GM12878 (cell line): Measurements from ENCODE around the gene ADCY2. TPM values are rescaled to one million over a fixed set of nuclear protein-coding genes. Genes with fewer than 3 reads are reported as not detected.

ENCODE experiments used
- ATAC-seq: fragments of 200-7000 bp; cut with Tn5 transposase; 3 replicates; pipeline ENCODE4 v1.9.1; 2020; ENCODE audit warnings: mild to moderate bottlenecking, moderate library complexity
- BruUV-seq: library from RNA; stranded (reverse); fragments of 400-500 nt; replicated peaks from 2 replicates; lab custom pipeline; 2021; lab: Mats Ljungman, UMichigan
- CTCF ChIA-PET: fragments of 300-600 bp; sonication (Branson Sonifier 250); formaldehyde crosslinking; extraction: SDS; loops from one replicate; lab custom pipeline; 2021; ENCODE audit warnings: inconsistent platforms; lab: Yijun Ruan, JAX
- POLR2A ChIA-PET: fragments of 350-600 bp; formaldehyde crosslinking; extraction: SDS; loops from one replicate; lab custom pipeline; 2021; ENCODE audit warnings: inconsistent platforms; lab: Charles Lee
- RAD21 ChIA-PET: fragments of 300-600 bp; sonication (Branson Sonifier 250); formaldehyde crosslinking; loops from one replicate; lab custom pipeline; 2023; ENCODE audit warnings: antibody characterized with exemption; ENCODE audit not compliant: unreplicated experiment; lab: Charles Lee
- SMC1A ChIA-PET: fragments of 300-600 bp; sonication (Branson Sonifier 250); formaldehyde crosslinking; loops from one replicate; lab custom pipeline; 2023; ENCODE audit not compliant: unreplicated experiment, uncharacterized antibody; lab: Charles Lee
- DNase-seq: peaks from one replicate; pipeline ENCODE4 v3.0.0-alpha.2; 2011; ENCODE audit warnings: low read depth, low spot score
- FAIRE-seq: peaks from 3 replicates; lab custom pipeline; 2011; peaks lifted over from hg19 to GRCh38; lab: Jason Lieb, UNC
- H2AFZ ChIP-seq: 2 replicates; pipeline ENCODE4 v1.6.0; 2011; ENCODE audit warnings: low read depth, low read length, control low read depth; ENCODE audit not compliant: control insufficient read depth
- H3K27ac ChIP-seq: 2 replicates; pipeline ENCODE4 v1.5.1; 2011; ENCODE audit warnings: control low read depth; ENCODE audit not compliant: control insufficient read depth, insufficient read depth
- H3K27me3 ChIP-seq, 2 experiments: replicated peaks in 1 of 2; 2 replicates each; pipeline versions ENCODE4 v1.6.0 to v1.6.1; 2011; ENCODE audit warnings: low read length in 1 of 2; ENCODE audit not compliant: control insufficient read depth in 2 of 2, insufficient read depth in 2 of 2
- H3K36me3 ChIP-seq, 2 experiments: 2 replicates each; pipeline ENCODE4 v1.5.1; 2011; ENCODE audit warnings: low read length in 1 of 2; ENCODE audit not compliant: control insufficient read depth in 2 of 2, insufficient read depth in 2 of 2
- H3K4me1 ChIP-seq: 2 replicates; pipeline ENCODE4 v1.6.1; 2011; ENCODE audit warnings: mild to moderate bottlenecking, low read length, moderate library complexity, mixed read lengths; ENCODE audit not compliant: control insufficient read depth, insufficient read depth
- H3K4me2 ChIP-seq: 2 replicates; pipeline ENCODE4 v1.6.0; 2011; ENCODE audit warnings: control low read depth; ENCODE audit not compliant: control insufficient read depth, insufficient read depth
- H3K4me3 ChIP-seq: fragments of 200-600 bp; sonication (generic); 2 replicates; pipeline ENCODE4 v1.5.1; 2016
- H3K79me2 ChIP-seq: 2 replicates; pipeline ENCODE4 v1.6.0; 2011; ENCODE audit warnings: low read length; ENCODE audit not compliant: control insufficient read depth, insufficient read depth
- H3K9ac ChIP-seq: 2 replicates; pipeline ENCODE4 v1.8.0; 2011; ENCODE audit warnings: low read length, control low read depth, mixed read lengths; ENCODE audit not compliant: control insufficient read depth, insufficient read depth
- H3K9me3 ChIP-seq: replicated peaks from 3 replicates; pipeline ENCODE4 v1.5.1; 2011; ENCODE audit warnings: mild to moderate bottlenecking, low read length; ENCODE audit not compliant: control insufficient read depth, insufficient read depth
- H4K20me1 ChIP-seq: 2 replicates; pipeline ENCODE4 v1.6.0; 2011; ENCODE audit not compliant: control insufficient read depth, insufficient read depth
- MTA3 ChIP-seq: IDR thresholded peaks from 2 replicates; pipeline ENCODE4 v1.6.1; 2012; ENCODE audit warnings: low read length, inconsistent platforms, borderline replicate concordance
- PRDM15 ChIP-seq: fragments of 450-650 bp; formaldehyde crosslinking; IDR thresholded peaks from 2 replicates; pipeline ENCODE4 v1.4.0; 2020; ENCODE audit warnings: mild to moderate bottlenecking, moderate library complexity
- TAF1 ChIP-seq: IDR thresholded peaks from 2 replicates; pipeline ENCODE4 v1.6.1; 2011; ENCODE audit warnings: mild to moderate bottlenecking, low read depth, low read length, borderline replicate concordance
- ZBTB40 ChIP-seq: fragments of 450-650 bp; IDR thresholded peaks from 2 replicates; pipeline ENCODE4 v1.6.1; 2016; ENCODE audit warnings: mild to moderate bottlenecking, moderate library complexity, borderline replicate concordance
- WGBS: methylation state at CpG from one replicate; pipeline ENCODE4 v1.1.6; 2016; ENCODE audit warnings: low lambda C conversion rate; ENCODE audit not compliant: insufficient replicate concordance, insufficient coverage; ENCODE audit errors: missing lambda C conversion rate; 5-methylcytosine and 5-hydroxymethylcytosine counted together
- in situ Hi-C: fragments of 300-500 bp; cut with MboI; formaldehyde crosslinking; loops from 9 replicates; pipeline ENCODE4 v1.14.3; 2018; ENCODE audit warnings: mixed read lengths
- intact Hi-C: fragments of 100-400 bp; cut with micrococcal nuclease; formaldehyde crosslinking; loops from one replicate; pipeline ENCODE4 v1.14.2; 2022; ENCODE audit not compliant: unreplicated experiment
- polyA plus RNA-seq, 11 experiments: library from polyadenylated mRNA; depleted of rRNA in 4 of 11; unstranded in 6 of 11; stranded (reverse) in 5 of 11; fragments of >200 nt; fragmentation: Nextera tagmentation in 4 of 11; fragmentation: Illumina TruSeq in 1 of 11; extraction: Ambion mirVana in 4 of 11; extraction: Trizol in 1 of 11; gene quantifications; 1 replicate in 1 of 11; 2 replicates in 10 of 11; pipeline versions ENCODE4 v1.2.1 to v1.2.3, GENCODE V29; 2011 to 2016; ENCODE audit warnings: inconsistent platforms in 2 of 11, missing spikeins in 2 of 11, low read depth in 1 of 11
- total RNA-seq, 4 experiments: library from RNA; depleted of rRNA in 3 of 4; stranded (reverse); fragments of >200 nt in 3 of 4; fragmentation: Illumina TruSeq in 1 of 4; extraction: Trizol in 1 of 4; gene quantifications; 2 replicates each; pipeline versions ENCODE4 v1.2.1 to v1.2.3, GENCODE V29; 2013 to 2021

ADCY2 gene
- total and polyA plus RNA-seq, 10 of the 15 experiments (the other 5 are each of a cell fraction or from before 2014, with no cell fraction given): 0.07 to 0.26 TPM; not detected in 8

- ChIA-PET SMC1A (interaction anchor here (1.3 to 2.3 kb wide), 2 partner anchors 12 to 17 kb away, joined by 3 to 8 read pairs; no protein-coding TSS in a partner anchor), RAD21 (interaction anchor here (2.3 kb wide), 1 partner anchor 13 kb away, joined by 8 read pairs; no protein-coding TSS in a partner anchor), CTCF (interaction anchor here (9.9 kb wide), 1 partner anchor 13 kb away, joined by 92 read pairs; no protein-coding TSS in a partner anchor), POLR2A (no interaction called here)
- BruUV-seq: no TSS peak
- peak; percentile 74 for TF ChIP-seq ZBTB40
- TF ChIP-seq PRDM15: no peak
- TF ChIP-seq MTA3: no peak
- TF ChIP-seq TAF1: no peak
- no peak overlapping the region for H3K4me2 ChIP-seq
- no peaks in the 10 kb centered on the region for H3K9me3 ChIP-seq
- no peak overlapping the region for H3K9ac ChIP-seq
- H3K79me2 ChIP-seq: peaks cover 48% of the 10 kb centered on the region
- in situ Hi-C loops (no loop called here), intact Hi-C loops (no loop called here)
- FAIRE-seq (no peak), ATAC-seq (no peak), DNase-seq (no peak)
- no peak overlapping the region for H3K27ac ChIP-seq
- peaks cover 58% of the 10 kb centered on the region for H3K4me1 ChIP-seq
- no peaks in the 10 kb centered on the region for H3K27me3 ChIP-seq
- 97% methylated on average over 2 of the region's 2 CpGs for WGBS
- H2AFZ ChIP-seq: no peak overlapping the region
- H4K20me1 ChIP-seq: 0 out of 2 replicates have a peak, but pooled peaks cover 2% of the 10 kb centered on the region
- peaks cover 7 to 14% of the 10 kb centered on the region in 2 experiments for H3K36me3 ChIP-seq
- H3K4me3 ChIP-seq: no peak overlapping the region
Observed at GRCh38 chr5:7874639-7875038, 478.7 kb downstream of the ADCY2 start.
